Left ventricle myocardium inferior (tissue), 1 donor: ENCODE measurements around the gene SHMT2. TPM values are rescaled to one million over a fixed set of nuclear protein-coding genes. Genes with fewer than 3 reads are reported as not detected.
A peak's percentile ranks its signal among the peaks of the same experiment; 100 is the strongest.

Experiments used
- DNase-seq: peaks from one replicate; pipeline ENCODE4 v3.0.0-alpha.2; 2020
- H3K27ac ChIP-seq: fragments of 200-600 bp; replicated peaks from 2 replicates; pipeline ENCODE4 v1.8.0; 2021
- H3K27me3 ChIP-seq: fragments of 200-600 bp; 2 replicates; pipeline ENCODE4 v1.8.0; 2021; ENCODE audit warnings: low read depth
- H3K36me3 ChIP-seq: fragments of 200-600 bp; 2 replicates; pipeline ENCODE4 v1.8.0; 2021
- H3K4me1 ChIP-seq: fragments of 200-600 bp; 2 replicates; pipeline ENCODE4 v1.8.0; 2021
- H3K4me3 ChIP-seq: fragments of 200-600 bp; 2 replicates; pipeline ENCODE4 v1.8.0; 2021; ENCODE audit warnings: mild to moderate bottlenecking, moderate library complexity
- H3K9me3 ChIP-seq: fragments of 200-600 bp; replicated peaks from 2 replicates; pipeline ENCODE4 v1.8.0; 2021
- intact Hi-C: fragments of 100-400 bp; cut with micrococcal nuclease; formaldehyde crosslinking; loops from one replicate; pipeline ENCODE4 v1.11.0; 2022
- total RNA-seq: library from RNA; stranded (reverse); fragmentation: NEBNext Ultra II Directional; extraction: Animal tissue kit (Norgen Biotek cat#: 25700); gene quantifications from one replicate; pipeline ENCODE4 v1.2.1, GENCODE V29; 2021
- TF ChIP-seq, protein P1 (sequence below): fragments of 200-600 bp; IDR thresholded peaks from 2 replicates; pipeline ENCODE4 v1.8.0; 2021; ENCODE audit warnings: antibody characterized with exemption, mild to moderate bottlenecking, borderline replicate concordance
- donor health status: DM: no; HTN: yes; CAD: no; lungs with severe emphysema.

The SHMT2 gene
- total RNA-seq, 1 donor from 2014 or later, result 22.9 TPM

DNA sequence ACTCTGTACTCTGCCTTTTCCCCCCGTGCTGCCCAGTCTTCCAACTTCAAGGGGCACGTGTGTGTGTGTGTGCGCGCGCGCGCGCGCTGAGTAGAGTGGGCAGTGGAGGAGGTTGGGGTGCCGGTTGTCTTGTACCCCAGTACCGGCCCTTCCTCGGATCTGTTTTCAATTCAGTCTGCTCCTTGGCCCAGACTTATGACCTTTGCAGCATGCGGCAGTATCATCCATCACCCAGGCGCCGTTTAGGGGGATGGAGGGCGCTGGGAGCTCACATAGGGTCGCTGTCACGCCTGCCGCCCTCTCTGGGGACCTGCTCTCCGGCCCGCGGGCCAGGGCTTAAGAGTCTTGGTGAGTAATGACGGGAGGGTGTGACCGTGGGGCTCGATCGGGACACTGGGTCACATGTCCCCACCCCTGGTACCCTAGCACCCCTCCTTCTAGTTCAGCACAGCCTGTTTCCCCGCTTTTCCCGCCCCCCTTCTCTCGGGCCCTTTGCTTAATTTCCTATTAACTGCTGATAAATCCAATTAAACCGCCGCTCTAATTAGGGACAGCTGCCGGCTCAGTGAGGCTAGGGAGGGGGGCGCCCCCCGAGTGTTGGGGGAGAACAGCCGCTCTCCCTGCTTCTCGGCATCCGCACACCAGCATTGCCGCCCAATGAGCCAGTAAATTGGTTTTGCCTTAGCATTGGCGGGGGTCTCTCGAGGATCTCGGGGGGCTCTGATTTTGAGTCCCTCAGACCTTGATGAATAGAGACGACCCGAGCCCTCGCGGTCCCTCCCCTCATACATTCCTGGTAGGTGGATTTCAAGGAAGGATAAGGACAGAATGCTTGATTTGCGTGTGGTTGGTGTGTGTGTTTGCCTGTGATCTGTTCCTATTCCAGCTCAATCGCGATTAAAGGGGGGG is 12.1 kb downstream of the SHMT2 start:
- peaks cover 72% of the 10 kb centered on the region for H3K4me1 ChIP-seq
- H3K36me3 ChIP-seq, result no peaks in the 10 kb centered on the region
- TF ChIP-seq, protein P1, sequence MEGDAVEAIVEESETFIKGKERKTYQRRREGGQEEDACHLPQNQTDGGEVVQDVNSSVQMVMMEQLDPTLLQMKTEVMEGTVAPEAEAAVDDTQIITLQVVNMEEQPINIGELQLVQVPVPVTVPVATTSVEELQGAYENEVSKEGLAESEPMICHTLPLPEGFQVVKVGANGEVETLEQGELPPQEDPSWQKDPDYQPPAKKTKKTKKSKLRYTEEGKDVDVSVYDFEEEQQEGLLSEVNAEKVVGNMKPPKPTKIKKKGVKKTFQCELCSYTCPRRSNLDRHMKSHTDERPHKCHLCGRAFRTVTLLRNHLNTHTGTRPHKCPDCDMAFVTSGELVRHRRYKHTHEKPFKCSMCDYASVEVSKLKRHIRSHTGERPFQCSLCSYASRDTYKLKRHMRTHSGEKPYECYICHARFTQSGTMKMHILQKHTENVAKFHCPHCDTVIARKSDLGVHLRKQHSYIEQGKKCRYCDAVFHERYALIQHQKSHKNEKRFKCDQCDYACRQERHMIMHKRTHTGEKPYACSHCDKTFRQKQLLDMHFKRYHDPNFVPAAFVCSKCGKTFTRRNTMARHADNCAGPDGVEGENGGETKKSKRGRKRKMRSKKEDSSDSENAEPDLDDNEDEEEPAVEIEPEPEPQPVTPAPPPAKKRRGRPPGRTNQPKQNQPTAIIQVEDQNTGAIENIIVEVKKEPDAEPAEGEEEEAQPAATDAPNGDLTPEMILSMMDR, result no peak
- H3K27ac ChIP-seq, result no peak overlapping the region
- H3K9me3 ChIP-seq, result no peaks in the 10 kb centered on the region
- H3K27me3 ChIP-seq, result peaks cover 81% of the 10 kb centered on the region
- no peak overlapping the region for H3K4me3 ChIP-seq
- intact Hi-C loops, result no loop called here
- no peak for DNase-seq

DNA sequence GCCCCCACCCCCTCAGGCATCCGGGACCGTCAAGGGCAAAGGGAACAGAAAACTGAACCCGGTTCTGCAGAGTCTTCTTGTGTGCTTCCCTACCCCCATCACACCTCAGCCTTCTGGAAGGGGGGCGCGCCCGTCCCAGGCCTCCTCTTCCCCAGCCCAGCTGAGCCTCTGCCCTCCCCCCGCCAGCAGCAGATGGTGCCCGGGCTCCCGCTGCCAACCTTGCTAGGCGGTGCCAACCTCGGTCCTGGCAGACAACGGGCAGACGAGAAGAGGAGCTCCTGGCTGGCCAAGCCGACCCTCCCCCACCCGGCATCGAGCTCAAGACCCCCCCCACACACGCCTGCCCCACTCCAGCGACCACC is 12.8 kb downstream of the SHMT2 start:
- no peak overlapping the region for H3K27ac ChIP-seq
- TF ChIP-seq, protein P1, result no peak
- peaks cover 75% of the 10 kb centered on the region for H3K27me3 ChIP-seq
- peak overlapping the region; percentile 60 for H3K4me3 ChIP-seq
- H3K36me3 ChIP-seq, result no peaks in the 10 kb centered on the region
- H3K4me1 ChIP-seq, result peaks cover 66% of the 10 kb centered on the region
- intact Hi-C loops, result no loop called here
- H3K9me3 ChIP-seq, result no peaks in the 10 kb centered on the region
- DNase-seq, result peak; percentile 60

DNA sequence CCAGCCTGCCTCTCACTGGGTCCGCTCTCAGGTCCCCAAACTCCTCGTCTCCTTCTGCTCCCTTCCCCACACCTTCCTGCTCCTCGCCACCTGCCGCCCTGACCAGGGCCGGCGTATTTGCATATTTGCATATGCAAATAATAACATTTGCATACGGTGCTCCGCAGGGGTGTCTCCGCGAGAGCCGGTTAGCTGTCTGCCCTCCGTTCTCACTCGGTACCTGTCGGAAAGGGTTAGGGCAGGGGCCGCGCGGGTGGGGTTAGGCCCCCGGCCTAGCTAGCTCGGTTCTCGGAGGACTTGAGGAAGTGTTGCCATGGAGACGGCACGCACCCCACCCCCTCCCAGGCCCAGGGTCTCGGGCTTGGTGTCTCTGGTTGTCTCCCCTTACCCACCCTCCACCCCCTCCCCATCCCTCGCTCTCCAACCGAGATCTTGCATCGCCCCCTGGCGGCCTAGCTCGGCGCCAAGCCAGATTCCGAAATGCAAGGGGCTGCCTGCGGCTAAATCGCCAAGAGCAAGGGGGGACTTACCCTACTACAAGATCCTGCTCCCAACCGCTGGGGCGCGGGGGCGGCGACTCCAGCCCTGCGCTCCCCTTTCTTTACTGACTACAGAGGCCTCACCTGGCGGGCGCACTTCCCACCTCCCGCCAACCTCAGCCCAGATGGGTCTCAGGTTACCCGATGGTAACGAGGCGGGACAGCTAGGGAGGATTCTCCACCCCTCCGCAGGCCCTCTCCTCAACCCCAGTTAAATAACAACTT is 13.4 kb downstream of the SHMT2 start:
- H3K36me3 ChIP-seq, result no peaks in the 10 kb centered on the region
- no peak for DNase-seq
- H3K27ac ChIP-seq, result no peak overlapping the region
- peak overlapping the region; percentile 60 for H3K4me3 ChIP-seq
- peaks cover 69% of the 10 kb centered on the region for H3K27me3 ChIP-seq
- H3K4me1 ChIP-seq, result peaks cover 60% of the 10 kb centered on the region
- TF ChIP-seq, protein P1, result peak; percentile 69
- no peaks in the 10 kb centered on the region for H3K9me3 ChIP-seq
- intact Hi-C loops, result no loop called here

DNA sequence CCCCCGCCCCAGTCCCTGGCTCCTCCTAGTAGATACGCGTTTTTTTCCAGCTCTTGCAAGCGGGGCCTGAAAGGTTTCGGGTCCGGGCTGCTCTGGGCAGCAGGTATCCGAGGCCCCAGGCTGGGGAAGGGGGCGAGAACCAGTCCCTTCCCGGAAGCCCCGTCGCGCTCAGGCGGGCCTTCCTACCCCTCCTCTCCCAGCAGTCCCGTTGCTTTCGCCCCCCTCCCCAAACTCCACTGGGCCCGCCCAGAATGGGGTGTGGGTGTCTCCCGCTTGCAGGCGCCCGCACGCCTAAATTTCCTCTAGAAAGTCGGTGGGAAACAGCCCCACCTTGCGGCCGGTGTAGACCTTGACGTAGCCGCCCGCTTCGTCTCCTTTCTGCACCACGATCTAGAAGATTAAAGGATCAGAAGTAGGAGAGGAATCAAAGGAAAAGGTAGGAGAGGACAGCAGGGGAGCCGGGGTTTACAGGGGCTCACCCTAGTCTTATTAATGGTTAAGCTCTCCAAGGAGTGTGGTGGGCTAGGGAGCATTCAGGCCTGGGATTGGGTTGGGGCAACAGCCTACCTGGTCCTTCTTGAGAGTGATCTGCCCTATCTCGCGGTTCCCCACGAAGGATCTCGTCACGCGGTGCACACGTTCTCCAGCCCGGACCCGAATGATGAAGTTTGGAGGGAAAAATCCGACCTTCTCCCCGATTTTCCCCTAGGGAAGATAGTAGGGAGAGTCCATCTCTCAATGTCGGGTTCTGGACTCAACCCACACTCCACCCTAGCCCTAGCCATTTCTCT is 14.2 kb downstream of the SHMT2 start:
- Histone ChIP-seq H3K4me1 (peaks cover 52% of the 10 kb centered on the region), H3K27ac (no peak overlapping the region), H3K4me3 (peak overlapping the region; percentile 60), H3K9me3 (no peaks in the 10 kb centered on the region), H3K36me3 (no peaks in the 10 kb centered on the region), H3K27me3 (peaks cover 60% of the 10 kb centered on the region)
- peak; percentile 79 for DNase-seq
- intact Hi-C loops, result no loop called here
- TF ChIP-seq, protein P1, result peak; percentile 80

DNA sequence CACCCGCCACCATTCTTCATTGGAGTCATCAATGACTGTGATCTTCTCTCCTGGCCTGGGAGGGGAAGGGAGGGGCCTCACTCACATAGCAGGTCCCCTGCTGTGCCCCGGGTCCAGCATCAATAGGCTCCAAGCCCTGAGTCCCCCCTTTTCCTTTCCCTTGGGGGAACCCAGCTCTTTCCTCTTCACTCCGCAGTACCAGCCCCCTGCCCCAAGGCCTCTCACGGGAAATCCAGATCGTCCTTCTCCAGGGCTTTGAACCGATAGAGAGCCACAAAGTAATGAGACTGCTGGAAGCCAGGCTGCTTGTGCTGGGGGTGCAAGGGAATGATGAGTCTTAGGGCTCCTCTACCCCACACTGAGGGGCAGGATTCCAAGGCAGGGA is 14.8 kb downstream of the SHMT2 start:
- TF ChIP-seq, protein P1, result no peak
- Histone ChIP-seq H3K27me3 (peaks cover 58% of the 10 kb centered on the region), H3K36me3 (no peaks in the 10 kb centered on the region), H3K4me1 (peaks cover 47% of the 10 kb centered on the region), H3K27ac (no peak overlapping the region), H3K9me3 (no peaks in the 10 kb centered on the region), H3K4me3 (no peak overlapping the region)
- intact Hi-C loops, result no loop called here
- no peak for DNase-seq
